ENCODE data around the gene TBK1.

DNA sequence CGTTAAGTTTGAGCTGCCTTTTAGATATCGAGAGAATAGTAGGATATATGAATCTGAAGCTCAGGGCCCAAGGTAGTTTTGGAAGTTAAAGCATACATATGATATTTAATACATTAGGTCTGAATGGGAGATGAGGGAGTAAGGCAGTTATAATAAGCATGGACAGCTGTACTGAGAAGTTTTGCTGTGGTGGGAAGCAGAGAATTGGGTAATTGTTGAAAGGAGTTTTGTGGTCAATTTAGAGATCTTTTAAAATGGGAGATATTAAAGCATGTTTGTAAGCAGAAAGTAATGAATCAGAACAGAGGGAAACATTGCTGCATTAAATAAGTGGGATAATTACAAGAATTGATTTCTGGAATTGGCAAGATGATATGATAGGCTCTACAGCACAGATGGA, 21.3 kb downstream of the TBK1 start:
- TF ChIP-seq, protein P1, sequence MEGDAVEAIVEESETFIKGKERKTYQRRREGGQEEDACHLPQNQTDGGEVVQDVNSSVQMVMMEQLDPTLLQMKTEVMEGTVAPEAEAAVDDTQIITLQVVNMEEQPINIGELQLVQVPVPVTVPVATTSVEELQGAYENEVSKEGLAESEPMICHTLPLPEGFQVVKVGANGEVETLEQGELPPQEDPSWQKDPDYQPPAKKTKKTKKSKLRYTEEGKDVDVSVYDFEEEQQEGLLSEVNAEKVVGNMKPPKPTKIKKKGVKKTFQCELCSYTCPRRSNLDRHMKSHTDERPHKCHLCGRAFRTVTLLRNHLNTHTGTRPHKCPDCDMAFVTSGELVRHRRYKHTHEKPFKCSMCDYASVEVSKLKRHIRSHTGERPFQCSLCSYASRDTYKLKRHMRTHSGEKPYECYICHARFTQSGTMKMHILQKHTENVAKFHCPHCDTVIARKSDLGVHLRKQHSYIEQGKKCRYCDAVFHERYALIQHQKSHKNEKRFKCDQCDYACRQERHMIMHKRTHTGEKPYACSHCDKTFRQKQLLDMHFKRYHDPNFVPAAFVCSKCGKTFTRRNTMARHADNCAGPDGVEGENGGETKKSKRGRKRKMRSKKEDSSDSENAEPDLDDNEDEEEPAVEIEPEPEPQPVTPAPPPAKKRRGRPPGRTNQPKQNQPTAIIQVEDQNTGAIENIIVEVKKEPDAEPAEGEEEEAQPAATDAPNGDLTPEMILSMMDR (conservative IDR thresholded peaks at IDR 0.05; ENCODE audit: low read depth, low read length), result no peak
- TF ChIP-seq MXI1 (IDR thresholded peaks at IDR 0.05; ENCODE audit: borderline replicate concordance, low read depth, low read length), result no peak
- TF ChIP-seq POLR2A (IDR thresholded peaks at IDR 0.05; ENCODE audit: low read depth, low read length), result no peak
- TF ChIP-seq RFX5 (IDR thresholded peaks at IDR 0.05; ENCODE audit: low read depth, low read length), result no peak
- TF ChIP-seq, protein P2, sequence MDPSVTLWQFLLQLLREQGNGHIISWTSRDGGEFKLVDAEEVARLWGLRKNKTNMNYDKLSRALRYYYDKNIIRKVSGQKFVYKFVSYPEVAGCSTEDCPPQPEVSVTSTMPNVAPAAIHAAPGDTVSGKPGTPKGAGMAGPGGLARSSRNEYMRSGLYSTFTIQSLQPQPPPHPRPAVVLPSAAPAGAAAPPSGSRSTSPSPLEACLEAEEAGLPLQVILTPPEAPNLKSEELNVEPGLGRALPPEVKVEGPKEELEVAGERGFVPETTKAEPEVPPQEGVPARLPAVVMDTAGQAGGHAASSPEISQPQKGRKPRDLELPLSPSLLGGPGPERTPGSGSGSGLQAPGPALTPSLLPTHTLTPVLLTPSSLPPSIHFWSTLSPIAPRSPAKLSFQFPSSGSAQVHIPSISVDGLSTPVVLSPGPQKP (IDR thresholded peaks at IDR 0.05; ENCODE audit: borderline replicate concordance, low read depth, low read length), result no peak
- TF ChIP-seq, protein P3, sequence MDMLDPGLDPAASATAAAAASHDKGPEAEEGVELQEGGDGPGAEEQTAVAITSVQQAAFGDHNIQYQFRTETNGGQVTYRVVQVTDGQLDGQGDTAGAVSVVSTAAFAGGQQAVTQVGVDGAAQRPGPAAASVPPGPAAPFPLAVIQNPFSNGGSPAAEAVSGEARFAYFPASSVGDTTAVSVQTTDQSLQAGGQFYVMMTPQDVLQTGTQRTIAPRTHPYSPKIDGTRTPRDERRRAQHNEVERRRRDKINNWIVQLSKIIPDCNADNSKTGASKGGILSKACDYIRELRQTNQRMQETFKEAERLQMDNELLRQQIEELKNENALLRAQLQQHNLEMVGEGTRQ (IDR thresholded peaks at IDR 0.05; ENCODE audit: low read depth, low read length), result no peak
- no peak for TF ChIP-seq BHLHE40 (IDR thresholded peaks at IDR 0.05; ENCODE audit: low read depth, low read length)
- no peak for TF ChIP-seq MAFK (IDR thresholded peaks at IDR 0.05; ENCODE audit: low read depth, low read length)
- no peak for TF ChIP-seq RCOR1 (IDR thresholded peaks at IDR 0.05; ENCODE audit: insufficient replicate concordance, low read length)

All from IMR-90 (cell line).